ENCODE data around the gene THNSL1.

Gene THNSL1

DNA sequence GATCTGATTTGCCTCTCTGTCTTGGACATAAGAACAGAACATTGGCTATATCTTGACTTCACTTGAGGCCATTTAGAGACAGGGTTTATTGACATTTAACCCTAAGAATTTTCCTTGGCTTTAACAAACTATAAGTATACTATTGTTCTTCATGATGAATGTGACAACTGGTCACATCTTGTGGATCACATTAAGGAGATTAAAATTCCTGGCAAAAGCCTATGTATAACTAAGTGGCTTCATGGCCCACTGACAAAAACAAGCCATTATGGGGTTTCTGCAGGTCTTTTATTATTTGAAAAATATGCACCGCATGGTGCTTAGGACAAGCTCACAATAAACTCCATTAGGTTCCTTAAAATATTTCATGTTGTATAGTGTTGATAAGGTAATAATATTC is 54.8 kb downstream of the THNSL1 start:
- H3K79me2 ChIP-seq (ENCODE audit: control insufficient read depth, low read length): no peaks in the 10 kb centered on the region
- H3K9me3 ChIP-seq (ENCODE audit: control insufficient read depth, insufficient read depth, low read length): no peaks in the 10 kb centered on the region
- no peak overlapping the region for H3K4me3 ChIP-seq (ENCODE audit: low read length)
- H3K27me3 ChIP-seq (ENCODE audit: control insufficient read depth, low read length): no peaks in the 10 kb centered on the region
- no peaks in the 10 kb centered on the region for H3K4me1 ChIP-seq (ENCODE audit: control insufficient read depth, low read length)
- TF ChIP-seq CTCF (IDR thresholded peaks at IDR 0.05; ENCODE audit: low read depth, low read length, poor library complexity, severe bottlenecking) (no peak), EZH2phosphoT487 (IDR thresholded peaks at IDR 0.05; ENCODE audit: borderline replicate concordance, low read length) (no peak)
- no peak overlapping the region for H3K4me2 ChIP-seq (ENCODE audit: low read length)
- H3F3A ChIP-seq (ENCODE audit: control insufficient read depth, insufficient read depth): no peaks in the 10 kb centered on the region
- no peaks in the 10 kb centered on the region for H3K36me3 ChIP-seq (ENCODE audit: control insufficient read depth, low read length)
- no peaks in the 10 kb centered on the region for H3K9me2 ChIP-seq (replicated peaks; ENCODE audit: control insufficient read depth, low read length)
- no peaks in the 10 kb centered on the region for H4K20me1 ChIP-seq (ENCODE audit: control insufficient read depth, insufficient read depth, low read depth, low read length)
- H3K27ac ChIP-seq (ENCODE audit: low read depth, low read length): no peak overlapping the region

GRCh38 chr10:25072786-25073185 is 56.4 kb downstream of the THNSL1 start:
- Histone ChIP-seq H3K36me3 (ENCODE audit: control insufficient read depth, low read length) (no peaks in the 10 kb centered on the region), H4K20me1 (ENCODE audit: control insufficient read depth, insufficient read depth, low read depth, low read length) (no peaks in the 10 kb centered on the region), H3K4me2 (ENCODE audit: low read length) (no peak overlapping the region), H3K9me2 (replicated peaks; ENCODE audit: control insufficient read depth, low read length) (no peaks in the 10 kb centered on the region), H3K27me3 (ENCODE audit: control insufficient read depth, low read length) (no peaks in the 10 kb centered on the region), H3K4me1 (ENCODE audit: control insufficient read depth, low read length) (no peaks in the 10 kb centered on the region), H3K79me2 (ENCODE audit: control insufficient read depth, low read length) (no peaks in the 10 kb centered on the region), H3F3A (ENCODE audit: control insufficient read depth, insufficient read depth) (no peaks in the 10 kb centered on the region), H3K4me3 (ENCODE audit: low read length) (no peak overlapping the region), H3K27ac (ENCODE audit: low read depth, low read length) (no peak overlapping the region), H3K9me3 (ENCODE audit: control insufficient read depth, insufficient read depth, low read length) (no peaks in the 10 kb centered on the region)
- TF ChIP-seq EZH2phosphoT487 (IDR thresholded peaks at IDR 0.05; ENCODE audit: borderline replicate concordance, low read length) (no peak), CTCF (IDR thresholded peaks at IDR 0.05; ENCODE audit: low read depth, low read length, poor library complexity, severe bottlenecking) (no peak)

DNA sequence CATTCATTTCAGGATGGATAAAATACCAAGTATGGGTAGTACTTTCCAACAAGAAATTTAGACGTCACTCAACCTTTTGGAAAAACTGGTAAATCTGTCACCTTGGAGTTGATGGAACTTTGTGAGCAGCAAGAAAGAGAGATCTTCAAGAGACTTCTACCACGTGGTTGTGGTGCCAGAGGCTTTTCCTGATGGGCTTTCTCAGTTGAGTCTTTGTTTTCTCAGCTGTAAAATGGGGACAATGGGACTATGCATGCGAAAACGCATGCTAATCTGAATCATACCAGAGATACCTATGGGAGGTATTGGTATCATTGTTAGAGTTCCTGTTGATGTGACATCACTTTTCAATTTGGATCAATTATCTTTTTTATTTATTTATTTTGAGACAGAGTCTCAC is 59.4 kb downstream of the THNSL1 start:
- Histone ChIP-seq H4K20me1 (ENCODE audit: control insufficient read depth, insufficient read depth, low read depth, low read length) (no peaks in the 10 kb centered on the region), H3F3A (ENCODE audit: control insufficient read depth, insufficient read depth) (no peaks in the 10 kb centered on the region), H3K4me2 (ENCODE audit: low read length) (no peak overlapping the region), H3K9me2 (replicated peaks; ENCODE audit: control insufficient read depth, low read length) (no peaks in the 10 kb centered on the region), H3K27ac (ENCODE audit: low read depth, low read length) (no peak overlapping the region), H3K27me3 (ENCODE audit: control insufficient read depth, low read length) (no peaks in the 10 kb centered on the region), H3K36me3 (ENCODE audit: control insufficient read depth, low read length) (no peaks in the 10 kb centered on the region), H3K4me1 (ENCODE audit: control insufficient read depth, low read length) (no peaks in the 10 kb centered on the region), H3K4me3 (ENCODE audit: low read length) (no peak overlapping the region), H3K79me2 (ENCODE audit: control insufficient read depth, low read length) (no peaks in the 10 kb centered on the region), H3K9me3 (ENCODE audit: control insufficient read depth, insufficient read depth, low read length) (no peaks in the 10 kb centered on the region)
- TF ChIP-seq EZH2phosphoT487 (IDR thresholded peaks at IDR 0.05; ENCODE audit: borderline replicate concordance, low read length) (no peak), CTCF (IDR thresholded peaks at IDR 0.05; ENCODE audit: low read depth, low read length, poor library complexity, severe bottlenecking) (no peak)

Data from DOHH2 (cell line).